Mucosa of descending colon (tissue), 3 donors: ENCODE results near the gene TSPAN11. TPM values are rescaled to one million over a fixed set of nuclear protein-coding genes. Genes with fewer than 3 reads are reported as not detected.

Source experiments
- ATAC-seq: fragments of 200-7000 bp; cut with Tn5 transposase; one replicate; pipeline ENCODE4 v1.9.1; 2020; ENCODE audit warnings: mild to moderate bottlenecking, moderate library complexity
- DNase-seq, 3 donors: peaks; one replicate each; pipeline ENCODE4 v3.0.0-alpha.2; 2020
- H3K36me3 ChIP-seq: fragments of 200-600 bp; one replicate; pipeline ENCODE4 v1.8.0; 2021; ENCODE audit warnings: low read depth, mild to moderate bottlenecking
- H3K4me1 ChIP-seq: fragments of 200-600 bp; one replicate; pipeline ENCODE4 v1.8.0; 2021; ENCODE audit warnings: low read depth, mild to moderate bottlenecking
- H3K4me3 ChIP-seq: fragments of 200-600 bp; one replicate; pipeline ENCODE4 v1.8.0; 2021; ENCODE audit warnings: mild to moderate bottlenecking
- H3K9me3 ChIP-seq: fragments of 200-600 bp; one replicate; pipeline ENCODE4 v1.8.0; 2021; ENCODE audit warnings: mild to moderate bottlenecking
- CTCF ChIP-seq: fragments of 200-600 bp; IDR thresholded peaks from one replicate; pipeline ENCODE4 v1.8.0; 2022; ENCODE audit warnings: antibody characterized with exemption, mild to moderate bottlenecking
- intact Hi-C, 2 donors: fragments of 100-400 bp; cut with DNase I in 1 of 2; cut with micrococcal nuclease in 1 of 2; formaldehyde crosslinking; loops; one replicate each; pipeline versions ENCODE4 v1.11.0 to v1.11.1; 2022; cut with DNase I, micrococcal nuclease
- total RNA-seq, 3 donors: library from RNA; stranded (reverse); fragmentation: NEBNext Ultra II Directional in 2 of 3; extraction: Animal tissue kit (Norgen Biotek cat#: 25700) in 2 of 3; gene quantifications; one replicate each; pipeline versions ENCODE4 v1.2.1 to v1.2.4, GENCODE V29; 2021 to 2023
- donor health status: DM: no; HTN: no; CAD: no; lungs with moderate emphysema.
- donor health status: DM: no; HTN: no; CAD: no.
- donor health status: DM: no; HTN: yes; CAD: no.

Gene TSPAN11
- total RNA-seq, 3 donors from 2014 or later, result 3.2 to 19.9 (median 4.2) TPM

- DNase-seq (no peak), ATAC-seq (no peak)
- H3K9me3 ChIP-seq, result no peaks in the 10 kb centered on the region
- no peak overlapping the region for H3K4me3 ChIP-seq
- intact Hi-C loops, result no loop called here
- H3K4me1 ChIP-seq, result no peaks in the 10 kb centered on the region
- TF ChIP-seq CTCF, result no peak
- no peaks in the 10 kb centered on the region for H3K36me3 ChIP-seq
Measured at GRCh38 chr12:31035967-31036665, 109.6 kb downstream of the TSPAN11 start.

GRCh38 chr12:31037028-31037427 lies 110.5 kb downstream of the TSPAN11 start:
- TF ChIP-seq CTCF, result no peak

GRCh38 chr12:31037931-31038330 lies 111.4 kb downstream of the TSPAN11 start:
- Histone ChIP-seq H3K4me3 (no peak overlapping the region), H3K36me3 (no peaks in the 10 kb centered on the region), H3K4me1 (no peaks in the 10 kb centered on the region), H3K9me3 (no peaks in the 10 kb centered on the region)
- no peak for TF ChIP-seq CTCF
- intact Hi-C loops, result no loop called here
- no peak for DNase-seq
- ATAC-seq, result no peak

More at GRCh38 chr12:31037028-31037427, 110.5 kb downstream of the TSPAN11 start:
- ATAC-seq, result no peak
- H3K36me3 ChIP-seq, result no peaks in the 10 kb centered on the region
- DNase-seq, result no peak
- intact Hi-C loops, result no loop called here
- no peak overlapping the region for H3K4me3 ChIP-seq
- H3K9me3 ChIP-seq, result no peaks in the 10 kb centered on the region
- H3K4me1 ChIP-seq, result no peaks in the 10 kb centered on the region

GRCh38 chr12:31041033-31041564 lies 114.6 kb downstream of the TSPAN11 start:
- H3K4me3 ChIP-seq, result no peak overlapping the region
- H3K9me3 ChIP-seq, result no peaks in the 10 kb centered on the region
- intact Hi-C loops, result no loop called here
- no peak for DNase-seq
- H3K4me1 ChIP-seq, result no peaks in the 10 kb centered on the region
- no peak for TF ChIP-seq CTCF
- no peaks in the 10 kb centered on the region for H3K36me3 ChIP-seq
- ATAC-seq, result no peak

Other genes with a start within 250 kb of the TSPAN11 start
- 10 to 100 TPM; 62.2 to 72.3 (median 63.7) TPM for gene IPO8, start 230.9 kb upstream of the TSPAN11 start, total RNA-seq
- gene CAPRIN2, start 171.8 kb upstream of the TSPAN11 start, total RNA-seq, result 10 to 100 TPM in 2 of 3 donors, 1 to 10 TPM in 1; 7.3 to 21.4 (median 15.2) TPM
- 10 to 100 TPM; 36.3 to 49.7 (median 37.1) TPM for gene DDX11, start 147.1 kb downstream of the TSPAN11 start, total RNA-seq